ENCODE data around the gene ATP6V0D1. TPM values are rescaled to one million over a fixed set of nuclear protein-coding genes. Genes with fewer than 3 reads are reported as not detected.

Gene ATP6V0D1
- total RNA-seq, 1 experiment from 2014 or later, result 76.6 TPM

DNA sequence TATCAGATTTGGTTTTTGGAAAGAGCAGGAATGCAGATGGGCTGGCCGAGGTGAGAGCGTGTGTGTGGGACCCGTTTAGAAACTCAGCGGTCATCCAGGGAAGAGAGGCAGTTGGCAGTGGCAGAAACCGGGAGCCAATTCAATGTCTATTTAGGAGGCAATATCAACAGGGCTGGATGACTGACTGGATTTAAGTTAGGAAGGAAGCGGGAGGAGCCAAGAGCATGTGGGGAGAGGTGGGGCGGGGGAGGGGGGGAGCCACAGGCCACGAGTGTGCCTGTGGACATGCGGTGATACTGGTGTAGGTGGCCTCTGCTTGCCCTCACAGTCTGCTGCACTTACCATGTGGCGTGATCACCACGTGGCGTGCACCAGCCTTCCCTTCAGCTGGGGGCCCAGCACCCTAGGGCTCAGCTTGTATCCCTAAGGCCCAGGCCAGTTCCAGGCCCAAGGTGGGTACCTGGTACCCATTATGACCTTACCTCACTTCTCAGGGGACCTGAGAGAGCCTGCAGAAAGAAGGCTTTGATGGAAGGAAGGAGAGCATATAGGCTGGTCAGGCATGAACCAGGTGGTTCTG lies 76.9 kb downstream of the ATP6V0D1 start:
- H3K36me3 ChIP-seq (ENCODE audit: low read depth, low read length), result no peaks in the 10 kb centered on the region
- H3K27me3 ChIP-seq (ENCODE audit: low read length), result no peaks in the 10 kb centered on the region
- H3K9me2 ChIP-seq (replicated peaks; ENCODE audit: low read length), result no peaks in the 10 kb centered on the region
- BruUV-seq (replicated peaks), result no TSS peak
- intact Hi-C loops (cut with micrococcal nuclease), result no loop called here
- peaks cover 34% of the 10 kb centered on the region for H3K4me1 ChIP-seq (ENCODE audit: insufficient read depth, low read length)
- ChIA-PET POLR2A (ENCODE audit: unreplicated experiment) (no interaction called here), CTCF (no interaction called here)
- H3K4me2 ChIP-seq (ENCODE audit: low read length), result peak overlapping the region; percentile 66
- no peaks in the 10 kb centered on the region for H4K20me1 ChIP-seq (ENCODE audit: low read length)
- TF ChIP-seq EZH2phosphoT487 (IDR thresholded peaks at IDR 0.05; ENCODE audit: borderline replicate concordance, low read length) (no peak), EZH2 (IDR thresholded peaks at IDR 0.05; ENCODE audit: low read length, unreplicated experiment) (no peak)
- TF ChIP-seq, protein P1, sequence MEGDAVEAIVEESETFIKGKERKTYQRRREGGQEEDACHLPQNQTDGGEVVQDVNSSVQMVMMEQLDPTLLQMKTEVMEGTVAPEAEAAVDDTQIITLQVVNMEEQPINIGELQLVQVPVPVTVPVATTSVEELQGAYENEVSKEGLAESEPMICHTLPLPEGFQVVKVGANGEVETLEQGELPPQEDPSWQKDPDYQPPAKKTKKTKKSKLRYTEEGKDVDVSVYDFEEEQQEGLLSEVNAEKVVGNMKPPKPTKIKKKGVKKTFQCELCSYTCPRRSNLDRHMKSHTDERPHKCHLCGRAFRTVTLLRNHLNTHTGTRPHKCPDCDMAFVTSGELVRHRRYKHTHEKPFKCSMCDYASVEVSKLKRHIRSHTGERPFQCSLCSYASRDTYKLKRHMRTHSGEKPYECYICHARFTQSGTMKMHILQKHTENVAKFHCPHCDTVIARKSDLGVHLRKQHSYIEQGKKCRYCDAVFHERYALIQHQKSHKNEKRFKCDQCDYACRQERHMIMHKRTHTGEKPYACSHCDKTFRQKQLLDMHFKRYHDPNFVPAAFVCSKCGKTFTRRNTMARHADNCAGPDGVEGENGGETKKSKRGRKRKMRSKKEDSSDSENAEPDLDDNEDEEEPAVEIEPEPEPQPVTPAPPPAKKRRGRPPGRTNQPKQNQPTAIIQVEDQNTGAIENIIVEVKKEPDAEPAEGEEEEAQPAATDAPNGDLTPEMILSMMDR (conservative IDR thresholded peaks at IDR 0.05; ENCODE audit: low read depth, low read length), result no peak
- no peaks in the 10 kb centered on the region for H3F3A ChIP-seq (ENCODE audit: low read length, unreplicated experiment)
- peak overlapping the region; percentile 62; the same call in 1 of the 2 replicates for H3K9ac ChIP-seq (ENCODE audit: low read length)
- no peaks in the 10 kb centered on the region for H3K79me2 ChIP-seq (ENCODE audit: low read length)
- H3K4me3 ChIP-seq (ENCODE audit: low read length), result no peak overlapping the region
- no peak for ATAC-seq
- H3K9me3 ChIP-seq (ENCODE audit: low read length), result no peaks in the 10 kb centered on the region
- peak overlapping the region; percentile 96 for H3K27ac ChIP-seq (ENCODE audit: low read length)
- no peak for DNase-seq
- H2AFZ ChIP-seq (ENCODE audit: low read length), result no peak overlapping the region

DNA sequence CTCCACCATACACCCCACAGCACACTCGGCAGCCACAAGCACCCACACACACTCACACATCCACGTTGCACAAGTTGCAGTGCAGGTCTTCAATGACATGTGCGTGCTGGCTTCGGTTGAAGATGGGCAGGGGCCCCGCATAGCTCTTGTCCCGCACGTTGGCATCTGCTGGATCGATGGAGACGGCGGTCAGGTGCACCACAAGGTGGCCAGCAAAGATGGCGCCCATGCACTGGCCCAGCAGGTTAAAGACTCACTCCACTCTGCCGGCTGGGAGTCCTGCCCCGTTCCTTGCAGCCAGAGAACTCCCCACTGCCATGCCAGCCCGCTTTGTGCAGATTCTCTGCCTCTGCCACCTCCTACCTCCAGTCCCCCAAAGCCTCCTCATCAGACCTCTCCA lies 80.1 kb downstream of the ATP6V0D1 start:
- no TSS peak for BruUV-seq (replicated peaks)
- Histone ChIP-seq H3K9ac (ENCODE audit: low read length) (no peak overlapping the region), H3K4me1 (ENCODE audit: insufficient read depth, low read length) (peaks cover 24% of the 10 kb centered on the region), H3K9me3 (ENCODE audit: low read length) (no peaks in the 10 kb centered on the region), H3K79me2 (ENCODE audit: low read length) (no peaks in the 10 kb centered on the region), H3K27ac (ENCODE audit: low read length) (no peak overlapping the region), H3K27me3 (ENCODE audit: low read length) (no peaks in the 10 kb centered on the region), H4K20me1 (ENCODE audit: low read length) (no peaks in the 10 kb centered on the region), H3K4me3 (ENCODE audit: low read length) (no peak overlapping the region), H3K4me2 (ENCODE audit: low read length) (no peak overlapping the region), H3F3A (ENCODE audit: low read length, unreplicated experiment) (no peaks in the 10 kb centered on the region), H3K9me2 (replicated peaks; ENCODE audit: low read length) (no peaks in the 10 kb centered on the region), H2AFZ (ENCODE audit: low read length) (no peak overlapping the region), H3K36me3 (ENCODE audit: low read depth, low read length) (no peaks in the 10 kb centered on the region)
- CTCF ChIA-PET, result no interaction called here
- TF ChIP-seq EZH2phosphoT487 (IDR thresholded peaks at IDR 0.05; ENCODE audit: borderline replicate concordance, low read length) (no peak), EZH2 (IDR thresholded peaks at IDR 0.05; ENCODE audit: low read length, unreplicated experiment) (no peak)
- TF ChIP-seq, protein P1 (conservative IDR thresholded peaks at IDR 0.05; ENCODE audit: low read depth, low read length), result no peak
- POLR2A ChIA-PET (ENCODE audit: unreplicated experiment), result no interaction called here
- DNase-seq (no peak), ATAC-seq (no peak)
- intact Hi-C loops (cut with micrococcal nuclease), result no loop called here

All from PC-3 (cell line).